ENCODE data around the gene NKTR. TPM values are rescaled to one million over a fixed set of nuclear protein-coding genes. Genes with fewer than 3 reads are reported as not detected.

NKTR gene
- total RNA-seq, 2 experiments from 2014 or later, result 90.2 to 154 TPM

GRCh38 chr3:42613462-42613861 is 13.0 kb downstream of the NKTR start:
- H2AFZ ChIP-seq (ENCODE audit: low read length), result no peak overlapping the region
- H3K4me2 ChIP-seq (ENCODE audit: low read length), result peak overlapping the region; percentile 34; the same call in 1 of the 2 replicates
- H3K36me3 ChIP-seq (ENCODE audit: insufficient read depth, low read length), result peaks cover 88% of the 10 kb centered on the region
- TF ChIP-seq EZH2phosphoT487 (IDR thresholded peaks at IDR 0.05; ENCODE audit: borderline replicate concordance, low read depth, low read length) (no peak), CTCF (conservative IDR thresholded peaks at IDR 0.05; ENCODE audit: low read length) (peak; percentile 83)
- CTCF ChIA-PET (ENCODE audit: unreplicated experiment), result interaction anchor here (0.9 to 1.1 kb wide), 2 partner anchors 11 to 33 kb away, joined by 3 read pairs; no protein-coding TSS in a partner anchor
- peaks cover 38% of the 10 kb centered on the region for H3K4me1 ChIP-seq (ENCODE audit: insufficient read depth, low read length, poor library complexity, severe bottlenecking)
- H3K4me3 ChIP-seq (ENCODE audit: low read depth, low read length, poor library complexity, severe bottlenecking), result no peak overlapping the region
- H3K9me2 ChIP-seq (ENCODE audit: insufficient read depth, low read length), result no peaks in the 10 kb centered on the region
- peak; percentile 14 for DNase-seq (ENCODE audit: low spot score)
- peaks cover 41% of the 10 kb centered on the region; the same call in 1 of the 2 replicates for H4K20me1 ChIP-seq (ENCODE audit: insufficient read depth, low read length)
- no peaks in the 10 kb centered on the region for H3K9me3 ChIP-seq (ENCODE audit: low read length)
- BruUV-seq (replicated peaks), result no TSS peak
- intact Hi-C loops (cut with micrococcal nuclease; ENCODE audit: unreplicated experiment), result no loop called here
- POLR2A ChIA-PET, result interaction anchor here (0.9 to 2.4 kb wide), 7 partner anchors 8 to 31 kb away, joined by 3 to 15 read pairs (median 4); partner anchors contain the start of genes NKTR, SEC22C and SS18L2
- H3K27ac ChIP-seq (ENCODE audit: low read depth, low read length, poor library complexity, severe bottlenecking), result peak overlapping the region; percentile 54
- H3K79me2 ChIP-seq (ENCODE audit: insufficient read depth, low read depth, low read length), result peaks cover 94% of the 10 kb centered on the region

- H4K20me1 ChIP-seq (ENCODE audit: insufficient read depth, low read length), result no peaks in the 10 kb centered on the region
- H3K9me3 ChIP-seq (ENCODE audit: low read length), result no peaks in the 10 kb centered on the region
- peaks cover 93% of the 10 kb centered on the region for H3K36me3 ChIP-seq (ENCODE audit: insufficient read depth, low read length)
- no peak overlapping the region for H3K4me2 ChIP-seq (ENCODE audit: low read length)
- CTCF ChIA-PET (ENCODE audit: unreplicated experiment), result no interaction called here
- no peak overlapping the region for H3K4me3 ChIP-seq (ENCODE audit: low read depth, low read length, poor library complexity, severe bottlenecking)
- no peak overlapping the region for H2AFZ ChIP-seq (ENCODE audit: low read length)
- H3K9me2 ChIP-seq (ENCODE audit: insufficient read depth, low read length), result no peaks in the 10 kb centered on the region
- H3K27ac ChIP-seq (ENCODE audit: low read depth, low read length, poor library complexity, severe bottlenecking), result no peak overlapping the region
- no TSS peak for BruUV-seq (replicated peaks)
- no peak for TF ChIP-seq EZH2phosphoT487 (IDR thresholded peaks at IDR 0.05; ENCODE audit: borderline replicate concordance, low read depth, low read length)
- no peak for TF ChIP-seq CTCF (conservative IDR thresholded peaks at IDR 0.05; ENCODE audit: low read length)
- intact Hi-C loops (cut with micrococcal nuclease; ENCODE audit: unreplicated experiment), result no loop called here
- POLR2A ChIA-PET, result no interaction called here
- H3K79me2 ChIP-seq (ENCODE audit: insufficient read depth, low read depth, low read length), result no peaks in the 10 kb centered on the region
- DNase-seq (ENCODE audit: low spot score), result no peak
- no peaks in the 10 kb centered on the region for H3K4me1 ChIP-seq (ENCODE audit: insufficient read depth, low read length, poor library complexity, severe bottlenecking)
Observed at GRCh38 chr3:42631620-42632019, 31.1 kb downstream of the NKTR start.

- POLR2A ChIA-PET, result no interaction called here
- no TSS peak for BruUV-seq (replicated peaks)
- intact Hi-C loops (cut with micrococcal nuclease; ENCODE audit: unreplicated experiment), result no loop called here
Observed at GRCh38 chr3:42632146-42632545, 31.7 kb downstream of the NKTR start.

More at GRCh38 chr3:42632146-42632545, 31.7 kb downstream of the NKTR start:
- peaks cover 94% of the 10 kb centered on the region for H3K36me3 ChIP-seq (ENCODE audit: insufficient read depth, low read length)
- no peak for DNase-seq (ENCODE audit: low spot score)
- H3K27ac ChIP-seq (ENCODE audit: low read depth, low read length, poor library complexity, severe bottlenecking), result no peak overlapping the region
- no peak overlapping the region for H3K4me2 ChIP-seq (ENCODE audit: low read length)
- no peak overlapping the region for H2AFZ ChIP-seq (ENCODE audit: low read length)
- H3K4me3 ChIP-seq (ENCODE audit: low read depth, low read length, poor library complexity, severe bottlenecking), result no peak overlapping the region
- CTCF ChIA-PET (ENCODE audit: unreplicated experiment), result no interaction called here
- H3K79me2 ChIP-seq (ENCODE audit: insufficient read depth, low read depth, low read length), result no peaks in the 10 kb centered on the region
- H3K9me3 ChIP-seq (ENCODE audit: low read length), result no peaks in the 10 kb centered on the region
- no peaks in the 10 kb centered on the region for H3K9me2 ChIP-seq (ENCODE audit: insufficient read depth, low read length)
- no peaks in the 10 kb centered on the region for H4K20me1 ChIP-seq (ENCODE audit: insufficient read depth, low read length)
- TF ChIP-seq EZH2phosphoT487 (IDR thresholded peaks at IDR 0.05; ENCODE audit: borderline replicate concordance, low read depth, low read length), result no peak
- TF ChIP-seq CTCF (conservative IDR thresholded peaks at IDR 0.05; ENCODE audit: low read length), result no peak
- H3K4me1 ChIP-seq (ENCODE audit: insufficient read depth, low read length, poor library complexity, severe bottlenecking), result no peaks in the 10 kb centered on the region
